HL-60 (cell line): Measurements from ENCODE around the gene GNRHR.

Experiments
- DNase-seq, 2 experiments: peaks; one replicate each; pipeline ENCODE4 v3.0.0-alpha.2; 2010 to 2020; ENCODE audit warnings: low read depth in 1 of 2, low spot score in 1 of 2
- H3K27ac ChIP-seq: fragments of 250-450 bp; sonication (Bioruptor Pico); replicated peaks from 2 replicates; pipeline ENCODE4 v1.5.1; 2020; ENCODE audit warnings: mild to moderate bottlenecking, moderate library complexity
- H3K27me3 ChIP-seq: fragments of 250-450 bp; sonication (Bioruptor Pico); 2 replicates; pipeline ENCODE4 v1.5.1; 2021; ENCODE audit warnings: mild to moderate bottlenecking, moderate library complexity; ENCODE audit not compliant: insufficient read depth, poor library complexity, severe bottlenecking
- H3K4me3 ChIP-seq: replicated peaks from 2 replicates; pipeline ENCODE4 v1.5.1; 2011; ENCODE audit warnings: mild to moderate bottlenecking, control low read depth, low read length; ENCODE audit not compliant: insufficient read depth
- GABPA ChIP-seq: IDR thresholded peaks from 2 replicates; pipeline ENCODE4 v1.6.1; 2012; ENCODE audit warnings: low read depth
- POLR2AphosphoS5 ChIP-seq: IDR thresholded peaks from 2 replicates; pipeline ENCODE4 v1.6.1; 2012; ENCODE audit warnings: low read depth
- REST ChIP-seq: IDR thresholded peaks from 2 replicates; pipeline ENCODE4 v1.6.1; 2012; ENCODE audit warnings: low read depth; ENCODE audit not compliant: insufficient replicate concordance
- SPI1 ChIP-seq: IDR thresholded peaks from 2 replicates; pipeline ENCODE4 v1.6.1; 2012; ENCODE audit warnings: low read depth, mild to moderate bottlenecking, borderline replicate concordance
- TF ChIP-seq, protein P1 (sequence below): IDR thresholded peaks from one replicate; pipeline ENCODE4 v1.5.1; 2011; ENCODE audit warnings: low read length, control low read depth, inconsistent platforms; ENCODE audit not compliant: insufficient read depth

The GNRHR gene

GRCh38 chr4:67721770-67722597 is 32.2 kb downstream of the GNRHR start:
- DNase-seq = no peak
- TF ChIP-seq REST = no peak
- TF ChIP-seq, protein P1, sequence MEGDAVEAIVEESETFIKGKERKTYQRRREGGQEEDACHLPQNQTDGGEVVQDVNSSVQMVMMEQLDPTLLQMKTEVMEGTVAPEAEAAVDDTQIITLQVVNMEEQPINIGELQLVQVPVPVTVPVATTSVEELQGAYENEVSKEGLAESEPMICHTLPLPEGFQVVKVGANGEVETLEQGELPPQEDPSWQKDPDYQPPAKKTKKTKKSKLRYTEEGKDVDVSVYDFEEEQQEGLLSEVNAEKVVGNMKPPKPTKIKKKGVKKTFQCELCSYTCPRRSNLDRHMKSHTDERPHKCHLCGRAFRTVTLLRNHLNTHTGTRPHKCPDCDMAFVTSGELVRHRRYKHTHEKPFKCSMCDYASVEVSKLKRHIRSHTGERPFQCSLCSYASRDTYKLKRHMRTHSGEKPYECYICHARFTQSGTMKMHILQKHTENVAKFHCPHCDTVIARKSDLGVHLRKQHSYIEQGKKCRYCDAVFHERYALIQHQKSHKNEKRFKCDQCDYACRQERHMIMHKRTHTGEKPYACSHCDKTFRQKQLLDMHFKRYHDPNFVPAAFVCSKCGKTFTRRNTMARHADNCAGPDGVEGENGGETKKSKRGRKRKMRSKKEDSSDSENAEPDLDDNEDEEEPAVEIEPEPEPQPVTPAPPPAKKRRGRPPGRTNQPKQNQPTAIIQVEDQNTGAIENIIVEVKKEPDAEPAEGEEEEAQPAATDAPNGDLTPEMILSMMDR = no peak
- no peak for TF ChIP-seq POLR2AphosphoS5
- no peak for TF ChIP-seq SPI1
- no peak for TF ChIP-seq GABPA
- Histone ChIP-seq H3K27me3 (no peaks in the 10 kb centered on the region), H3K27ac (no peak overlapping the region), H3K4me3 (no peak overlapping the region)

DNA sequence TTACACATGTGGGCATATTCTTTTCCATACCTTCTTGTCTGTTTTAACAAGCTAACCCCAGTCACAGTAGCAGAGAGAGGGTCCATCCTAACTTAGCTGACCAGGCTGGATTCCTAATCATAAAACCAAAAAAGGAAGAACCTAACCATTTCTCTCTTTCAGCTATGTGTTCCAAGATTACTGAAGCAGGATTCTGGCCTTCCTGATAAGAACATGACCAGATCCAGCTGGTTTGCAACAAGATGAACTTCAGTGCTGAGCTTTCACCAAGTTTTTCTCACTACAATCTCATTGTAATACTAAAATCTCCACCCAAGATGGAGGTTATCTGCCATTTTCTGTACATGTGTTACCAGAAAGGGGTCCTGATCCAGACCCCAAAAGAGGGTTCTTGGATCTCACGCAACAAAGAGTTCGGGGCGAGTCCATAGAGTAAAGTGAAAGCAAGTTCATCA is 32.8 kb downstream of the GNRHR start:
- H3K27me3 ChIP-seq = no peaks in the 10 kb centered on the region
- H3K4me3 ChIP-seq = no peak overlapping the region
- no peak for DNase-seq
- no peak for TF ChIP-seq SPI1
- TF ChIP-seq GABPA = no peak
- no peak for TF ChIP-seq POLR2AphosphoS5
- TF ChIP-seq, protein P1 = no peak
- TF ChIP-seq REST = no peak
- no peak overlapping the region for H3K27ac ChIP-seq

DNA sequence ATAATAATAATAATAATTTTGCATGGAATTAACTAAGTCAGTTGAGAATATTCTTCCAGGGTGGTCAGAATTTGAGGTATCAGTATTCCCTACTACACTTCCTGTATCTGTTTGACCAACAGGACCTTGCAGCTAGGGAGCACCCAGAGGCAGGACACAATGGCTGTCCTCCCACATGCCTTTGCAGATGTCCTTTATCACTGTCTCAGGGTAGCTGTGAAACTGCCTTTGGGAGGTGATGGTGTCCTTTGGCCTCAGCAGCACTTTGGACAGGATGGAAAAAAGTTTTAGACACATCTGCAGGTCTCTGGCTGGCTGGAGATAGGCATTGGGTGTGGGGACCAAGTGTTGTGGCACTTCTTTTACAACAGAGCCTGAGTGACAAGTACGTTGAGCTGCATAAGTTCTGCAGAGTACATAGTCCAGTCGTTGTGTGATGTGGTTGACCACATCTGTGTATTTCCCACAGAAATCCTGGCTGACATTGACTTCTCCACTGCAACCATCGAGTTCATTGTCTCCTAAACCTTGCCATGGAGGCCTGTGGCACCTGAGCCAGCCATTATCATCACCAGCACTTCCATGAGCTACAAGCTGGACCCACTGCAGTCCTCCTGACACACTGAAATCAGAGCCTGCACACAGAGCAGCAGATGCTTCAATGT is 34.1 kb downstream of the GNRHR start:
- TF ChIP-seq REST (no peak), GABPA (no peak), POLR2AphosphoS5 (no peak), SPI1 (no peak)
- TF ChIP-seq, protein P1 = no peak
- no peak for DNase-seq
- no peak overlapping the region for H3K4me3 ChIP-seq

More for the DNA sequence above, 34.1 kb downstream of the GNRHR start:
- H3K27me3 ChIP-seq = no peaks in the 10 kb centered on the region
- no peak overlapping the region for H3K27ac ChIP-seq
